ENCODE results near the gene CDC42BPB. TPM values are rescaled to one million over a fixed set of nuclear protein-coding genes. Genes with fewer than 3 reads are reported as not detected.

Gene CDC42BPB
- total and polyA plus RNA-seq, 2 of the 4 experiments (the other 2 are of a cell fraction), result 49.1 to 81.4 TPM

- Histone ChIP-seq H3K18ac (ENCODE audit: low read depth, low read length) (no peak overlapping the region), H3K56ac (ENCODE audit: extremely low read depth, insufficient read depth, low read length) (no peak overlapping the region), H2BK20ac (ENCODE audit: low read depth, low read length) (no peak overlapping the region), H3K9me3 (ENCODE audit: control insufficient read depth, insufficient read depth, low read length) (peaks cover 8% of the 10 kb centered on the region), H3K27me3 (ENCODE audit: control insufficient read depth, insufficient read depth, low read length) (no peaks in the 10 kb centered on the region), H2BK5ac (ENCODE audit: low read depth, low read length, poor library complexity, severe bottlenecking) (no peak overlapping the region), H3K4me3 (ENCODE audit: insufficient read depth, low read depth, low read length) (no peak overlapping the region), H4K8ac (ENCODE audit: low read depth in 2 of 2, low read length in 2 of 2) (no peak overlapping the region), H2BK15ac (ENCODE audit: low read depth, low read length) (no peak overlapping the region), H3K14ac (replicated peaks; ENCODE audit: low read depth, low read length) (no peak overlapping the region), H3K36me3 (ENCODE audit: control insufficient read depth, insufficient read depth, low read length) (peaks cover 56% of the 10 kb centered on the region), H3K27ac (ENCODE audit: insufficient read depth, low read length) (no peak overlapping the region), H2AK5ac (ENCODE audit: low read depth, low read length) (no peak overlapping the region), H4K5ac (ENCODE audit: low read depth, low read length) (no peak overlapping the region), H4K91ac (ENCODE audit: insufficient read depth, low read depth, low read length) (no peak overlapping the region), H3K23ac (ENCODE audit: low read depth, low read length) (no peak overlapping the region), H3K4ac (ENCODE audit: low read depth, low read length) (no peak overlapping the region), H3K9me1 (ENCODE audit: insufficient read depth, low read length) (peaks cover 11% of the 10 kb centered on the region), H2BK120ac (ENCODE audit: low read depth, low read length) (no peak overlapping the region), H3K4me1 (ENCODE audit: control insufficient read depth, insufficient read depth, low read length) (peaks cover 10% of the 10 kb centered on the region), H2AK9ac (replicated peaks; ENCODE audit: low read depth, low read length, poor library complexity) (no peak overlapping the region), H3K9ac (ENCODE audit: low read depth, low read length) (no peak overlapping the region), H3K79me1 (ENCODE audit: low read depth in 1 of 2, low read length in 2 of 2) (peaks cover 17 to 61% of the 10 kb centered on the region in 2 experiments), H3K4me2 (ENCODE audit: low read depth, low read length) (no peak overlapping the region), H4K20me1 (ENCODE audit: insufficient read depth, low read length) (peaks cover 26% of the 10 kb centered on the region), H2AFZ (replicated peaks; ENCODE audit: low read length, poor library complexity) (no peak overlapping the region)
- 88% methylated on average over 1 of the region's 14 CpGs; no CpG with 5 or more reads in 1 of the 2 experiments for WGBS, 2 experiments (ENCODE audit: extremely low coverage in 2 of 2, insufficient read length in 1 of 2)
- in situ Hi-C loops (cut with MboI; ENCODE audit: low sequenced_read_pairs) (no loop called here), intact Hi-C loops (cut with micrococcal nuclease) (no loop called here), dilution Hi-C loops (cut with HindIII; ENCODE audit: low sequenced_read_pairs, unreplicated experiment) (no loop called here)
- ATAC-seq (ENCODE audit: low read depth) (no peak), DNase-seq (no peak)
- BruUV-seq (replicated peaks), result no TSS peak
- TF ChIP-seq CEBPB (IDR thresholded peaks at IDR 0.05; ENCODE audit: low read depth, low read length) (no peak), RAD21 (IDR thresholded peaks at IDR 0.05; ENCODE audit: low read length) (no peak), SMC3 (IDR thresholded peaks at IDR 0.05; ENCODE audit: low read depth, low read length) (no peak), CTCF (conservative IDR thresholded peaks at IDR 0.05; ENCODE audit: low read depth, low read length) (no peak), FOS (IDR thresholded peaks at IDR 0.05; ENCODE audit: low read depth, low read length) (no peak), MXI1 (IDR thresholded peaks at IDR 0.05; ENCODE audit: borderline replicate concordance, low read depth, low read length) (no peak), BHLHE40 (IDR thresholded peaks at IDR 0.05; ENCODE audit: low read depth, low read length) (no peak), MAFK (IDR thresholded peaks at IDR 0.05; ENCODE audit: low read depth, low read length) (no peak), RCOR1 (IDR thresholded peaks at IDR 0.05; ENCODE audit: insufficient replicate concordance, low read length) (no peak), RFX5 (IDR thresholded peaks at IDR 0.05; ENCODE audit: low read depth, low read length) (no peak), CHD1 (IDR thresholded peaks at IDR 0.05; ENCODE audit: low read depth, low read length) (no peak), USF2 (IDR thresholded peaks at IDR 0.05; ENCODE audit: low read depth, low read length) (no peak), NFE2L2 (IDR thresholded peaks at IDR 0.05; ENCODE audit: low read depth, low read length) (no peak), MAZ (IDR thresholded peaks at IDR 0.05; ENCODE audit: borderline replicate concordance, low read depth, low read length) (no peak), ELK1 (IDR thresholded peaks at IDR 0.05; ENCODE audit: borderline replicate concordance, low read depth, low read length) (no peak), POLR2A (IDR thresholded peaks at IDR 0.05; ENCODE audit: low read depth, low read length) (no peak)
- ChIA-PET CTCF (interaction anchor here (1.3 kb wide), 1 partner anchor 15 kb away, joined by 3 read pairs; no protein-coding TSS in a partner anchor), POLR2A (ENCODE audit: unreplicated experiment) (no interaction called here)
Observed at GRCh38 chr14:102983496-102983895, 73.9 kb downstream of the CDC42BPB start.
